GM19193 (cell line): ENCODE results near the gene DIAPH2.

ENCODE experiments used
- POLR2A ChIP-seq: IDR thresholded peaks from 4 replicates; pipeline ENCODE4 v1.6.1; 2011; ENCODE audit not compliant: insufficient read depth, insufficient read length; ENCODE audit errors: extremely low read depth

The DIAPH2 gene

GRCh38 chrX:97529536-97530200 is 845.0 kb downstream of the DIAPH2 start:
- TF ChIP-seq POLR2A = no peak

GRCh38 chrX:97531825-97532224 is 847.2 kb downstream of the DIAPH2 start:
- no peak for TF ChIP-seq POLR2A

GRCh38 chrX:97538745-97539144 is 854.1 kb downstream of the DIAPH2 start:
- TF ChIP-seq POLR2A = no peak

- no peak for TF ChIP-seq POLR2A
Measured at GRCh38 chrX:97539970-97540519, 855.4 kb downstream of the DIAPH2 start.

- TF ChIP-seq POLR2A = no peak
Measured at GRCh38 chrX:97547877-97548578, 863.4 kb downstream of the DIAPH2 start.

GRCh38 chrX:97551821-97552220 is 867.2 kb downstream of the DIAPH2 start:
- TF ChIP-seq POLR2A = no peak

- no peak for TF ChIP-seq POLR2A
Measured at GRCh38 chrX:97553833-97554232, 869.2 kb downstream of the DIAPH2 start.

- no peak for TF ChIP-seq POLR2A
Measured at GRCh38 chrX:97556359-97556758, 871.7 kb downstream of the DIAPH2 start.

GRCh38 chrX:97563531-97564133 is 879.0 kb downstream of the DIAPH2 start:
- no peak for TF ChIP-seq POLR2A

- TF ChIP-seq POLR2A = no peak
Measured at GRCh38 chrX:97564496-97564895, 879.9 kb downstream of the DIAPH2 start.

- TF ChIP-seq POLR2A = no peak
Measured at GRCh38 chrX:97587171-97587570, 902.5 kb downstream of the DIAPH2 start.

- TF ChIP-seq POLR2A = no peak
Measured at GRCh38 chrX:97594646-97595224, 910.1 kb downstream of the DIAPH2 start.

- no peak for TF ChIP-seq POLR2A
Measured at GRCh38 chrX:97597954-97598353, 913.3 kb downstream of the DIAPH2 start.

- no peak for TF ChIP-seq POLR2A
Measured at GRCh38 chrX:97602465-97603258, 918.0 kb downstream of the DIAPH2 start.
